Pancreas (tissue), 10 donors: ENCODE measurements around the gene AMACR. TPM values are rescaled to one million over a fixed set of nuclear protein-coding genes. Genes with fewer than 3 reads are reported as not detected.
A peak's percentile ranks its signal among the peaks of the same experiment; 100 is the strongest.

Experiments
- ATAC-seq, 4 donors: fragments of 200-7000 bp; cut with Tn5 transposase; one replicate each; pipeline versions ENCODE4 v1.8.0 to v1.9.1; 2020; ENCODE audit warnings: mild to moderate bottlenecking in 4 of 4, moderate library complexity in 4 of 4
- DNase-seq, 6 donors: peaks; one replicate each; pipeline ENCODE4 v3.0.0-alpha.2; 2020
- FAIRE-seq: peaks from 2 replicates; lab custom pipeline; 2012; peaks lifted over from hg19 to GRCh38; lab: Jason Lieb, UNC
- H3K27ac ChIP-seq, 4 donors: fragments of 200-600 bp; sonication (generic); 1 replicate in 3 of 4; 2 replicates in 1 of 4; pipeline versions ENCODE4 v1.5.0 to v1.8.0; 2020
- H3K27me3 ChIP-seq, 4 donors: fragments of 200-600 bp; one replicate each; pipeline ENCODE4 v1.8.0; 2021
- H3K36me3 ChIP-seq, 3 donors: fragments of 200-600 bp; sonication (generic) in 1 of 3; one replicate each; pipeline versions ENCODE4 v1.5.0 to v1.8.0; 2020 to 2021
- H3K4me1 ChIP-seq, 3 donors: fragments of 200-600 bp; one replicate each; pipeline ENCODE4 v1.8.0; 2021
- H3K4me3 ChIP-seq, 4 donors: fragments of 200-600 bp; sonication (generic) in 2 of 4; one replicate each; pipeline versions ENCODE4 v1.5.0 to v1.8.0; 2020 to 2021
- H3K9me3 ChIP-seq, 4 donors: fragments of 200-600 bp; one replicate each; pipeline ENCODE4 v1.8.0; 2021
- WGBS, 2 donors: extraction: QIAGEN DNeasy Blood & Tissue Kit; methylation state at CpG; one replicate each; pipeline ENCODE4 v1.1.7; 2013; 5-methylcytosine and 5-hydroxymethylcytosine counted together
- intact Hi-C, 3 donors: fragments of 100-400 bp; cut with DNase I; formaldehyde crosslinking; loops; one replicate each; pipeline versions ENCODE4 v1.11.1 to v1.14.2; 2022
- polyA plus RNA-seq, 2 donors: library from polyadenylated mRNA; stranded (reverse); fragments of 200-250 nt; gene quantifications; one replicate each; pipeline ENCODE4 v1.2.3, GENCODE V29; 2013
- total RNA-seq, 6 donors: library from RNA; stranded (reverse); fragmentation: NEBNext Ultra II Directional in 4 of 6; extraction: Animal tissue kit (Norgen Biotek cat#: 25700) in 4 of 6; gene quantifications; one replicate each; pipeline versions ENCODE4 v1.2.1 to v1.2.4, GENCODE V29; 2021 to 2023
- TF ChIP-seq, protein P1 (sequence below), 4 donors: fragments of 200-600 bp; sonication (generic) in 3 of 4; IDR thresholded peaks; one replicate each; pipeline versions ENCODE4 v1.5.0 to v1.8.0; 2021; ENCODE audit warnings: antibody characterized with exemption in 4 of 4
- donor health status: healthy with polysubstance abuse.
- donor health status: DM: no; HTN: no; CAD: no; lungs with moderate emphysema.
- donor health status: DM: no; HTN: no; CAD: no.
- donor health status: control.
- donor health status: control.
- donor health status: Bipolar disorder and iron deficiency.
- donor health status: DM: yes; HTN: yes; CAD: no.
- donor health status: DM: no; HTN: no; CAD: no.
- donor health status: DM: no; HTN: no; CAD: no.
- donor health status: DM: yes; HTN: yes; CAD: no.

Gene AMACR
- total and polyA plus RNA-seq, 8 donors: 4.4 to 15.1 (median 10.1) TPM

DNA sequence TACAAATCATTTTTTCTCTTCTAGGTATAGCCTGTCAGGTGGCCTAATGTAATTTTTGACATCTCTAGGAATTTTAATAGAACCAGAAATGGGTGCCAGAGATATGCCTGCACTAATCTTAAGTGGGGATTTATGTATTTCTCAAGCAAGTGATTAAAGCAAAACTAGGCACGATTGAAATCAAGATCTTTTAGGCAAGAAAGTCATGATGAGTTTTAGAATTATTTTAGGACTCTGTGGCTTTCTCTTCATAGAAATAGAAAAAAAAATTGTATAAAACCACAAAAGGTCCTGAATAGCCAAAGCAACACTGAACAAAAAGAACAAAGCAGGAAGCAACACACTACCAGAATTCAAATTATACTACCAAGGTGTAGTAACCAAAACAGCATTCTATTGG lies 952 bp upstream of the AMACR start:
- 0 to 4% methylated on average over 1 of the region's 1 CpG for WGBS, 2 donors
- TF ChIP-seq, protein P1, sequence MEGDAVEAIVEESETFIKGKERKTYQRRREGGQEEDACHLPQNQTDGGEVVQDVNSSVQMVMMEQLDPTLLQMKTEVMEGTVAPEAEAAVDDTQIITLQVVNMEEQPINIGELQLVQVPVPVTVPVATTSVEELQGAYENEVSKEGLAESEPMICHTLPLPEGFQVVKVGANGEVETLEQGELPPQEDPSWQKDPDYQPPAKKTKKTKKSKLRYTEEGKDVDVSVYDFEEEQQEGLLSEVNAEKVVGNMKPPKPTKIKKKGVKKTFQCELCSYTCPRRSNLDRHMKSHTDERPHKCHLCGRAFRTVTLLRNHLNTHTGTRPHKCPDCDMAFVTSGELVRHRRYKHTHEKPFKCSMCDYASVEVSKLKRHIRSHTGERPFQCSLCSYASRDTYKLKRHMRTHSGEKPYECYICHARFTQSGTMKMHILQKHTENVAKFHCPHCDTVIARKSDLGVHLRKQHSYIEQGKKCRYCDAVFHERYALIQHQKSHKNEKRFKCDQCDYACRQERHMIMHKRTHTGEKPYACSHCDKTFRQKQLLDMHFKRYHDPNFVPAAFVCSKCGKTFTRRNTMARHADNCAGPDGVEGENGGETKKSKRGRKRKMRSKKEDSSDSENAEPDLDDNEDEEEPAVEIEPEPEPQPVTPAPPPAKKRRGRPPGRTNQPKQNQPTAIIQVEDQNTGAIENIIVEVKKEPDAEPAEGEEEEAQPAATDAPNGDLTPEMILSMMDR (IDR thresholded peaks at IDR 0.05): no peak
- DNase-seq (no peak), FAIRE-seq (no peak), ATAC-seq (no peak)
- Histone ChIP-seq H3K36me3 (no peaks in the 10 kb centered on the region), H3K27ac (peak overlapping the region; percentile 87 to 96 (median 92)), H3K9me3 (no peaks in the 10 kb centered on the region), H3K4me1 (peaks cover 10 to 17% (median 14%) of the 10 kb centered on the region in 3 donors), H3K27me3 (no peaks in the 10 kb centered on the region), H3K4me3 (peak overlapping the region; percentile 64 to 89 (median 73))
- intact Hi-C loops: loop anchor here in 1 of 3 donors (10.0 kb wide), 1 partner anchor 456 kb away; no protein-coding TSS in a partner anchor

DNA sequence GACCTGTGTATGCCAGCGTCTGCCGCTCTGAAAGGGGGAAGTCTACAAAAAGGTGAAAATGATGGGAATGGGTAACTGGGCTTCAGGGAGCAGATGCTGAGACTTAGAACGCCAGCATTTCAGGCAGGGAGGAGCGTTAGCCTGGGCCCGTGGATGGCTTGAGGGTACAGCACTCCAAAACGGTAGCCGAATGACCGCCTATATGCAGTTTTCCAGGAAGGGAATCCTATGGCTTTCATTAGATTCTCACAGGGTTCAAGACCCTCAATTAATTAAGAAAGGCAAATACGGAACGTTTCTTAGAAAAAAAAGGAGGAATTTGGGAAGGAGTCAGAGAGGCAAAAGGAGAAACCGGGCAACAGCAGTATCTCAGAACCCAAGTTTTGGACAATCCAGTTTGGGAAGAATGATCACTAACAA lies 639 bp downstream of the AMACR start:
- Histone ChIP-seq H3K4me3 (peak overlapping the region; percentile 64 to 89 (median 73)), H3K4me1 (peaks cover 10 to 14% (median 10%) of the 10 kb centered on the region in 3 donors), H3K27me3 (no peaks in the 10 kb centered on the region), H3K36me3 (no peaks in the 10 kb centered on the region), H3K27ac (peak overlapping the region; percentile 87 to 96 (median 92)), H3K9me3 (no peaks in the 10 kb centered on the region)
- ATAC-seq (peak in 3 of 4 donors; percentile 20 to 38 (median 34)), FAIRE-seq (no peak), DNase-seq (peak in 2 of 6 donors; percentile 13 to 55)
- intact Hi-C loops: loop anchor here in 1 of 3 donors (10.0 kb wide), 1 partner anchor 458 kb away; no protein-coding TSS in a partner anchor
- WGBS, 2 donors: 1% methylated on average over 11 of the region's 11 CpGs
- TF ChIP-seq, protein P1 (IDR thresholded peaks at IDR 0.05): no peak

DNA sequence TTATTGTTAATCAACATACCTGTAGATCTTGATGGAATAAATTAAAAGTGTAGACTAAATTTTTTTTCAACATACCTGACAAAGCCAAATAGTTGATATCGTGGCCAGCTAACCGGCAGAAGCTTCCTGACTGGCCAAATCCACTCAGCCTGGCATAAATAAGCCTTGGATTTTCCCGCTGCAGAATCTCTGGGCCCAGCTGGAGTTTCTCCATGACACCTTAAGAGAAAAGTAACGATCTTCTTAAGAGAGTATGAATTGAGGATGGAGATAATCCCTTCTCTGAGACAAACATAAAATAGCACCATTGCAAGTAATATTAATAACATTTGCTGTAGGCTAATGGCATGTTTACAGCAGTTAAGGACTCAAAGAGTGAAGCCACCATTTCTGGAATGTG lies 2.2 kb downstream of the AMACR start:
- no peak for ATAC-seq
- peaks cover 10 to 14% (median 14%) of the 10 kb centered on the region in 3 donors for H3K4me1 ChIP-seq
- intact Hi-C loops: loop anchor here in 1 of 3 donors (10.0 kb wide), 1 partner anchor 459 kb away; no protein-coding TSS in a partner anchor
- no peaks in the 10 kb centered on the region for H3K9me3 ChIP-seq
- WGBS, 2 donors: 89 to 90% methylated on average over 4 of the region's 4 CpGs
- no peak for FAIRE-seq
- H3K27ac ChIP-seq: no peak overlapping the region
- no peak for DNase-seq
- H3K27me3 ChIP-seq: no peaks in the 10 kb centered on the region
- no peaks in the 10 kb centered on the region for H3K36me3 ChIP-seq
- H3K4me3 ChIP-seq: no peak overlapping the region
- TF ChIP-seq, protein P1 (IDR thresholded peaks at IDR 0.05): no peak

DNA sequence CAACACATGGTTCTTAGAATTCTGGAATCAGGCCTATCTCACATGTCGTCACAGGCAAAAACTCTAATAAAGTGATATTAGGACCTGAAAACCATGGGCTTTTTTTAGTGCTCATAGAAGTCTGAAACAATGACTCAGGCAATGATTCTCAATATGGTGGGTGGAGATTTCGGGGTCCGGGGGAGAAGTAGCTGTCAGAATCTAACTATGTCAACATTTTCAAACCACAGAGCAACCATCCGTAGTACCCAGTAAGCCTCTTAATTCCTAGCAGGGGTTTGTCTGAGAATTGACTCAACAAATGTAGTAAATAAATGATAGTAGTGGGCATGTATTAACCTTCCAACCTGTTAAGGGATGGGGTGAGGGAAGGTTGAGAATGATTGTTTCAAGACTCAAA lies 2.6 kb downstream of the AMACR start:
- no peak for ATAC-seq
- intact Hi-C loops: loop anchor here in 1 of 3 donors (10.0 kb wide), 1 partner anchor 460 kb away; no protein-coding TSS in a partner anchor
- no peak for DNase-seq
- no peaks in the 10 kb centered on the region for H3K9me3 ChIP-seq
- TF ChIP-seq, protein P1 (IDR thresholded peaks at IDR 0.05): no peak
- H3K4me3 ChIP-seq: no peak overlapping the region
- no peaks in the 10 kb centered on the region for H3K27me3 ChIP-seq
- 72 to 83% methylated on average over 4 of the region's 4 CpGs for WGBS, 2 donors
- no peak for FAIRE-seq
- no peaks in the 10 kb centered on the region for H3K36me3 ChIP-seq
- H3K27ac ChIP-seq: no peak overlapping the region
- H3K4me1 ChIP-seq: peaks cover 10 to 15% (median 14%) of the 10 kb centered on the region in 3 donors

DNA sequence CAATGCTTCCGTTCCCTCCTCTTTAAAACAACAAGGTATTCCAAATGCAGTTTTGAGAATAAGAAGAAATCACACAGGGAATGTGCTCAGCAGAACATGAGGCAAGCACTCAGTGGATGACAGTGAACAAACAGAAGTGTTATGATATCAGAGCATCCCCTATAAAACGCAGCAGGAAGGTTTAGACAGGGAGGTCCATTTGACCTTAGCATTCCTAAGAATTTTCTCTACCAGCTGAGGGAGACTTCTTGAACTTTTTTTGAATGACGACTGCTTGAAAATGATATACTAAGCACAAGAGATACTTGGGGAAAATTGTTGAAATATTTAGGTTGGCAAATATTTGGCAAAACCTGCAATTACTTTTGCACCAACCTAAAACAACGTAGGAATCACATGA lies 3.9 kb downstream of the AMACR start:
- 84 to 89% methylated on average over 4 of the region's 4 CpGs for WGBS, 2 donors
- TF ChIP-seq, protein P1 (IDR thresholded peaks at IDR 0.05): no peak
- Histone ChIP-seq H3K27ac (no peak overlapping the region), H3K4me1 (peaks cover 9 to 11% (median 10%) of the 10 kb centered on the region in 3 donors), H3K4me3 (no peak overlapping the region), H3K36me3 (no peaks in the 10 kb centered on the region), H3K27me3 (no peaks in the 10 kb centered on the region), H3K9me3 (no peaks in the 10 kb centered on the region)
- ATAC-seq: no peak
- intact Hi-C loops: loop anchor here in 1 of 3 donors (10.0 kb wide), 1 partner anchor 461 kb away; no protein-coding TSS in a partner anchor
- no peak for FAIRE-seq
- DNase-seq: no peak
